Vagina (tissue), 2 donors: ENCODE data around the gene NALCN.

Source experiments
- POLR2A ChIP-seq, 2 donors: fragments of 450-650 bp; IDR thresholded peaks; one replicate each; pipeline ENCODE4 v1.6.1; 2017; ENCODE audit warnings: antibody characterized with exemption in 2 of 2, mild to moderate bottlenecking in 2 of 2, moderate library complexity in 2 of 2
- POLR2AphosphoS5 ChIP-seq, 2 donors: sonication (generic); formaldehyde crosslinking; IDR thresholded peaks; one replicate each; pipeline ENCODE4 v1.9.0; 2017; ENCODE audit warnings: antibody characterized with exemption in 2 of 2, mild to moderate bottlenecking in 2 of 2, low read depth in 1 of 2; ENCODE audit not compliant: insufficient read depth in 1 of 2
- TF ChIP-seq, protein P1 (sequence below), 3 experiments: fragments of 450-650 bp in 2 of 3; fragments of 200-600 bp in 1 of 3; sonication (generic) in 1 of 3; IDR thresholded peaks; one replicate each; pipeline ENCODE4 v1.5.1; 2017 to 2019; ENCODE audit warnings: antibody characterized with exemption in 3 of 3, mild to moderate bottlenecking in 2 of 3, moderate library complexity in 2 of 3

DNA sequence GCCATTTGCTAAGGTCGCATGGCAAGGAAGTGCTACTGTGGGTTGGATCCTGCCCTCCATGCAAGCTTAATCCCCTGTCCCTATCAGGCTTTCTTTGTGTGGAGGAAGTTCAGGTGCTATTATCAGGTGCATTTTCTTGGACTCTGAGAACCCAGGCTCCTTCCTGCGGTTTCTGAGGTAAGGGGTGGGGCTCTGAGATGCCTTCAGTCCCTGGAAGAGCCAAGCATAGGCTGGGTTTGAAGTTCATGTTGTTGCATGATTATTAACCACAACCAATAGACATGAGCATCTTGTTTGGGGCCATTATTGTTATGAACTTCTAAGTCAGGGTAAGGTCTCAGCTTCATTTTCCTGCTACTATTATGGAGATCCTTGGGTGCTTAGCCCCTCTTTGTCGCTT is 109.5 kb downstream of the NALCN start:
- TF ChIP-seq POLR2AphosphoS5 (IDR thresholded peaks at IDR 0.05; ENCODE audit: insufficient read depth in 1 of 2, low read depth in 1 of 2) (no peak), POLR2A (IDR thresholded peaks at IDR 0.05) (no peak)
- TF ChIP-seq, protein P1, sequence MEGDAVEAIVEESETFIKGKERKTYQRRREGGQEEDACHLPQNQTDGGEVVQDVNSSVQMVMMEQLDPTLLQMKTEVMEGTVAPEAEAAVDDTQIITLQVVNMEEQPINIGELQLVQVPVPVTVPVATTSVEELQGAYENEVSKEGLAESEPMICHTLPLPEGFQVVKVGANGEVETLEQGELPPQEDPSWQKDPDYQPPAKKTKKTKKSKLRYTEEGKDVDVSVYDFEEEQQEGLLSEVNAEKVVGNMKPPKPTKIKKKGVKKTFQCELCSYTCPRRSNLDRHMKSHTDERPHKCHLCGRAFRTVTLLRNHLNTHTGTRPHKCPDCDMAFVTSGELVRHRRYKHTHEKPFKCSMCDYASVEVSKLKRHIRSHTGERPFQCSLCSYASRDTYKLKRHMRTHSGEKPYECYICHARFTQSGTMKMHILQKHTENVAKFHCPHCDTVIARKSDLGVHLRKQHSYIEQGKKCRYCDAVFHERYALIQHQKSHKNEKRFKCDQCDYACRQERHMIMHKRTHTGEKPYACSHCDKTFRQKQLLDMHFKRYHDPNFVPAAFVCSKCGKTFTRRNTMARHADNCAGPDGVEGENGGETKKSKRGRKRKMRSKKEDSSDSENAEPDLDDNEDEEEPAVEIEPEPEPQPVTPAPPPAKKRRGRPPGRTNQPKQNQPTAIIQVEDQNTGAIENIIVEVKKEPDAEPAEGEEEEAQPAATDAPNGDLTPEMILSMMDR (IDR thresholded peaks at IDR 0.05), result no peak
